Subcutaneous abdominal adipose tissue (tissue), 5 donors: ENCODE measurements around the gene ZNF467.

Experiments used
- H3K27ac ChIP-seq: one replicate; pipeline ENCODE4 v1.7.0; 2013; ENCODE audit warnings: low read depth, mild to moderate bottlenecking, inconsistent platforms, low read length, moderate library complexity
- H3K27me3 ChIP-seq, 5 donors: one replicate each; pipeline ENCODE4 v1.7.0; 2013; ENCODE audit warnings: low read length in 5 of 5, inconsistent platforms in 1 of 5; ENCODE audit not compliant: control insufficient read depth in 5 of 5, insufficient read depth in 4 of 5
- H3K36me3 ChIP-seq, 5 donors: one replicate each; pipeline ENCODE4 v1.7.0; 2013; ENCODE audit warnings: low read length in 5 of 5; ENCODE audit not compliant: control insufficient read depth in 5 of 5, insufficient read depth in 5 of 5
- H3K4me1 ChIP-seq, 5 donors: one replicate each; pipeline ENCODE4 v1.7.0; 2013; ENCODE audit warnings: low read length in 5 of 5, mild to moderate bottlenecking in 3 of 5, moderate library complexity in 1 of 5; ENCODE audit not compliant: control insufficient read depth in 5 of 5, insufficient read depth in 5 of 5
- H3K4me3 ChIP-seq, 5 donors: one replicate each; pipeline ENCODE4 v1.7.0; 2013; ENCODE audit warnings: low read length in 5 of 5, low read depth in 1 of 5
- H3K9ac ChIP-seq, 5 donors: one replicate each; pipeline ENCODE4 v1.7.0; 2013; ENCODE audit warnings: low read length in 5 of 5, mild to moderate bottlenecking in 4 of 5, moderate library complexity in 3 of 5
- H3K9me3 ChIP-seq, 5 donors: one replicate each; pipeline ENCODE4 v1.7.0; 2013; ENCODE audit warnings: low read length in 5 of 5; ENCODE audit not compliant: control insufficient read depth in 5 of 5
- donor health status: healthy.
- donor health status: healthy.
- donor health status: healthy.
- donor health status: healthy.
- donor health status: healthy.

ZNF467 gene

DNA sequence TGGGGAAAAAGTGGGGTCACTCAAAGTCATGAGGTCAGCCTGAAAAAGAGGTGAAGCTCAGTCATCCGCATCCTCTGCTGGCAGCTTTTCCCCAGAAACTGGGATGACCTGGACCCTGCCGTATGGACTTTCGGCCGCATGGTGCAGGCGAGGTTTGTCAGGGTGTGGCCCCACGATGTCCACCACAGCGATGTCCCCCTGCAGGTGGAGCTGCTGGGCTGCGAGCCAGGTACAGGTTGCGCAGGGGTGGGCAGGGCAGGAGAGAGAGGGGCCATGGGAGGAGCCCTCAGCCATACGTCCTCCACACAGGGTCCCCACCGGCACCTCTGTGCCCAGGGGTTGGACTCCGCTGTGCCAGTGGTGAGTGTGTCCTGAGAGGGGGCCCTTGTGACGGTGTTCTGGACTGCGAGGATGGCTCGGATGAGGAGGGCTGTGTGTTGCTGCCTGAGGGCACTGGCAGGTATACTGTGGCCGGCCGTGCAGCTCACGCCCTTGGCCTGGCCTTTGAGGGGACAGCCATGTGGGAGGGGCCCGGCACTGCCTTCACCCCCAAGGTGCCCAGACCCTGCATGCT lies 23.0 kb upstream of the ZNF467 start:
- Histone ChIP-seq H3K27me3 (peaks cover 3 to 11% (median 6%) of the 10 kb centered on the region in 5 donors), H3K36me3 (no peaks in the 10 kb centered on the region), H3K27ac (no peak overlapping the region), H3K9ac (no peak overlapping the region), H3K4me1 (no peaks in the 10 kb centered on the region), H3K4me3 (no peak overlapping the region), H3K9me3 (no peaks in the 10 kb centered on the region)

DNA sequence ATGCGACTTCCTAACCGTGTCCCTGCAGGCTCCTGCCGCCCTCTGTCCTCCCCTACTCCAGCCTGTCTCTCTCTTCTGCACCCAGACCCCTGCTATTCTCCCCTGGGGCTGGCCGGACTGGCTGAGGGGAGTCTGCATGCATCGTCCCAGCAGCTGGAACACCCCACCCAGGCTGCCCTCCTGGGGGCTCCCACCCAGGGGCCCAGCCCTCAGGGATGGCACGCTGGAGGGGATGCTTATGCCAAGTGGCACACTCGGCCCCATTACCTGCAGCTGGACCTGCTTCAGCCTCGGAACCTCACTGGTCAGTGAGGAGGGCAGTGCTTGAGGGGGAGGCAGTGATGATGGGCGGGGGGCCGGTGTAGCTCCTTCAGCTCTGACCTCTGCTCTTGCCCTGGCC lies 21.7 kb upstream of the ZNF467 start:
- no peak overlapping the region for H3K9ac ChIP-seq
- peaks cover 0 to 2% (median 0%) of the 10 kb centered on the region in 5 donors for H3K4me1 ChIP-seq
- no peak overlapping the region for H3K27ac ChIP-seq
- H3K4me3 ChIP-seq, result no peak overlapping the region
- H3K9me3 ChIP-seq, result no peaks in the 10 kb centered on the region
- H3K27me3 ChIP-seq, result peaks cover 13 to 23% (median 16%) of the 10 kb centered on the region in 5 donors
- no peaks in the 10 kb centered on the region for H3K36me3 ChIP-seq

DNA sequence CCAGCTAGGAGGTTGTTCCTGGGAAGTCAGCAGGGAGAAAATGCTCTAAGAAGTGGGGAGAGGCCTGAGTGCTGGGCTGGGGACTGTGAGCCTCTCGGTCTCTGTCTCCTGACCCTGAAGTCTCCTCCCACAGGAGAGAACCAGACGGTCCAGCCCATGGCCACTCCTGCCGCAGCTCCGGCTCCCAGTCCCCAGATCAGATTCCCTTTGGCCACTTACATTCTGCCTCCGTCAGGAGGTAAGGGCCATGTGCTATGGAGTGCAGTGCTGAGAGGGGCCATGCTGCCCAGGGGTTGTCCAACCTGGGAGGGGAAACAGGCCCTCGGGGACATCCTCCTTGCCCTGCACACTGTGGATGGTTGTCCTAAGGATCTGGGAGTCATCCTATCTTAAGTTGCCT lies 21.3 kb upstream of the ZNF467 start:
- H3K27me3 ChIP-seq, result peaks cover 14 to 26% (median 20%) of the 10 kb centered on the region in 5 donors
- no peaks in the 10 kb centered on the region for H3K36me3 ChIP-seq
- no peak overlapping the region for H3K27ac ChIP-seq
- no peak overlapping the region for H3K9ac ChIP-seq
- no peak overlapping the region for H3K4me3 ChIP-seq
- no peaks in the 10 kb centered on the region for H3K9me3 ChIP-seq
- H3K4me1 ChIP-seq, result peaks cover 0 to 7% (median 4%) of the 10 kb centered on the region in 5 donors

DNA sequence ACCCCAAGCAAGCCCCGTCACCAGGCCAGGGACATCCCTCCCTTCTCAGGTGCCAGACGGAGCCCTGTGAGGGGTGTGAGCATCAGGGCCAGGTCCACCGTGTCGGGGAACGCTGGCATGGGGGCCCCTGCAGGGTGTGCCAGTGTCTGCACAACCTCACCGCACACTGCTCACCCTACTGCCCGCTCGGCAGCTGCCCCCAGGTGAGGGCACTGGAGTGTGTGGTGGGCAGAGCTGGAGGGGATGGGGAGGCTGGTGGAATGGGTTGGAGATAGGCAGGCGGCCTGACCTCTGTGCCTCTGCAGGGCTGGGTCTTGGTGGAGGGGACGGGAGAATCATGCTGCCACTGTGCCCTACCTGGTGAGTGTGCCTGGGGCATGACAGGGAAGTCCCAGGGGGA lies 19.9 kb upstream of the ZNF467 start:
- no peak overlapping the region for H3K9ac ChIP-seq
- no peaks in the 10 kb centered on the region for H3K9me3 ChIP-seq
- H3K4me3 ChIP-seq, result no peak overlapping the region
- H3K36me3 ChIP-seq, result no peaks in the 10 kb centered on the region
- H3K27ac ChIP-seq, result no peak overlapping the region
- peaks cover 28 to 40% (median 31%) of the 10 kb centered on the region in 5 donors for H3K27me3 ChIP-seq
- H3K4me1 ChIP-seq, result peaks cover 0 to 8% (median 4%) of the 10 kb centered on the region in 5 donors

- peaks cover 0 to 15% (median 10%) of the 10 kb centered on the region in 5 donors for H3K4me1 ChIP-seq
Measured at GRCh38 chr7:149792220-149792595, 18.8 kb upstream of the ZNF467 start.

DNA sequence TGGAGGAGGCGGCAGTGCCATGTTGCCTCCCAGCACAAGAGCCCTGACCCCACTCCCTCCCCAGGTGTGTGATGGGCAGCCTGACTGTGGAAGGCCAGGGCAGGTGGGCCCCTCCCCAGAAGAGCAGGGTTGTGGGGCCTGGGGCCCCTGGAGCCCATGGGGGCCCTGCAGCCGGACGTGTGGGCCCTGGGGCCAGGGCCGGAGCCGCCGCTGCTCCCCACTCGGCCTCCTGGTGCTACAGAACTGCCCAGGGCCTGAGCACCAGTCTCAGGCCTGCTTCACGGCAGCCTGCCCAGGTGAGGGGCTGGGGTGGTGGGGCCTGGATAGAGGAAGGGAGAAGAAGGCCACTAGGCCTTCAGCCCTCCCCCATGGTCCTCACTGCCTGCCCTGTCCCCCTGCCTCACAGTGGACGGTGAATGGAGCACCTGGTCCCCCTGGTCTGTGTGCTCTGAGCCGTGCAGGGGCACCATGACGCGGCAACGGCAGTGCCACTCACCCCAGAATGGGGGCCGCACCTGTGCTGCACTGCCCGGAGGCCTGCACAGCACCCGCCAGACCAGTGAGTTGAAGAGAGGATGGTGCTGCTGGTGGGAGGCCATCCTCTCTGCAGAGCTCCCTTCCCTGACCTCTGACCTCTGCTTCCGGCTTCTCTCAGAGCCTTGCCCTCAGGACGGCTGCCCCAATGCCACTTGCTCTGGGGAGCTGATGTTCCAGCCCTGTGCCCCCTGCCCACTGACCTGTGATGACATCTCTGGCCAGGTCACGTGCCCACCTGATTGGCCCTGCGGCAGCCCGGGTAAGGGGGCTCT lies 18.2 kb upstream of the ZNF467 start:
- H3K9ac ChIP-seq, result no peak overlapping the region
- H3K4me1 ChIP-seq, result peaks cover 0 to 16% (median 10%) of the 10 kb centered on the region in 5 donors
- peaks cover 36 to 51% (median 38%) of the 10 kb centered on the region in 5 donors for H3K27me3 ChIP-seq
- H3K36me3 ChIP-seq, result no peaks in the 10 kb centered on the region
- H3K9me3 ChIP-seq, result no peaks in the 10 kb centered on the region
- no peak overlapping the region for H3K4me3 ChIP-seq
- H3K27ac ChIP-seq, result no peak overlapping the region

More at GRCh38 chr7:149792220-149792595, 18.8 kb upstream of the ZNF467 start:
- Histone ChIP-seq H3K27ac (no peak overlapping the region), H3K27me3 (peaks cover 36 to 51% (median 38%) of the 10 kb centered on the region in 5 donors), H3K36me3 (no peaks in the 10 kb centered on the region), H3K9me3 (no peaks in the 10 kb centered on the region), H3K9ac (no peak overlapping the region), H3K4me3 (no peak overlapping the region)

GRCh38 chr7:149790754-149791360 lies 17.5 kb upstream of the ZNF467 start:
- Histone ChIP-seq H3K36me3 (no peaks in the 10 kb centered on the region), H3K27ac (no peak overlapping the region), H3K27me3 (peaks cover 36 to 55% (median 38%) of the 10 kb centered on the region in 5 donors), H3K4me3 (no peak overlapping the region), H3K4me1 (peaks cover 0 to 16% (median 10%) of the 10 kb centered on the region in 5 donors), H3K9ac (no peak overlapping the region), H3K9me3 (no peaks in the 10 kb centered on the region)

DNA sequence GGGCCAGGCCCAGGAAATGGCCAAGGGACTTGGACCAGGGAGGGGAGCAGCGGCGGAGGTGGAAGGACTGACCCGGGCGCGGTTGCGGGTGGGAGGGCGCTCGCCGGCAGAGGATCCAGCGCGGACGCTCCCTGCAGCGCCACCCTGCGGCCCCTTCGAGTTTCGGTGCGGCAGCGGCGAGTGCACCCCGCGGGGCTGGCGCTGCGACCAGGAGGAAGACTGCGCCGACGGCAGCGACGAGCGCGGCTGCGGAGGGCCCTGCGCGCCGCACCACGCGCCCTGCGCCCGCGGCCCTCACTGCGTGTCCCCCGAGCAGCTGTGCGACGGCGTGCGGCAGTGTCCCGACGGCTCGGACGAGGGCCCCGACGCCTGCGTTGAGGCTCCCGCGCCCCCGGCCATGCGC lies 16.8 kb upstream of the ZNF467 start:
- Histone ChIP-seq H3K4me3 (peak overlapping the region in 2 of 5 donors; percentile 34 to 35), H3K27me3 (peaks cover 36 to 55% (median 38%) of the 10 kb centered on the region in 5 donors), H3K27ac (no peak overlapping the region)

GRCh38 chr7:149789101-149789500 lies 15.7 kb upstream of the ZNF467 start:
- Histone ChIP-seq H3K9ac (no peak overlapping the region), H3K27me3 (peaks cover 36 to 55% (median 38%) of the 10 kb centered on the region in 5 donors)

More for the DNA sequence above, 16.8 kb upstream of the ZNF467 start:
- H3K9ac ChIP-seq, result no peak overlapping the region
- H3K4me1 ChIP-seq, result peaks cover 0 to 16% (median 10%) of the 10 kb centered on the region in 5 donors
- no peaks in the 10 kb centered on the region for H3K36me3 ChIP-seq
- H3K9me3 ChIP-seq, result no peaks in the 10 kb centered on the region

More at GRCh38 chr7:149789101-149789500, 15.7 kb upstream of the ZNF467 start:
- Histone ChIP-seq H3K9me3 (no peaks in the 10 kb centered on the region), H3K4me3 (no peak overlapping the region), H3K27ac (no peak overlapping the region), H3K4me1 (peaks cover 0 to 16% (median 10%) of the 10 kb centered on the region in 5 donors), H3K36me3 (no peaks in the 10 kb centered on the region)
